DOHH2 (cell line): Measurements from ENCODE around the gene MVB12A.

Experiments
- H3F3A ChIP-seq: fragments of 200-600 bp; sonication (generic), shearing (Covaris generic); 2 replicates; pipeline ENCODE4 v1.6.0; 2016; ENCODE audit warnings: antibody characterized with exemption, mild to moderate bottlenecking; ENCODE audit not compliant: control insufficient read depth, insufficient read depth
- H3K27ac ChIP-seq: fragments of 200-600 bp; sonication (generic); 2 replicates; pipeline ENCODE4 v1.5.1; 2014; ENCODE audit warnings: low read depth, mild to moderate bottlenecking, low read length, moderate library complexity
- H3K27me3 ChIP-seq: fragments of 200-600 bp; sonication (generic); 2 replicates; pipeline ENCODE4 v1.6.1; 2014; ENCODE audit warnings: mild to moderate bottlenecking, low read length, mixed read lengths; ENCODE audit not compliant: control insufficient read depth
- H3K36me3 ChIP-seq: fragments of 200-600 bp; sonication (generic); 2 replicates; pipeline ENCODE4 v1.6.1; 2014; ENCODE audit warnings: mild to moderate bottlenecking, low read length, moderate library complexity, mixed read lengths; ENCODE audit not compliant: control insufficient read depth
- H3K4me1 ChIP-seq: fragments of 200-600 bp; sonication (generic); 2 replicates; pipeline ENCODE4 v1.6.1; 2014; ENCODE audit warnings: mild to moderate bottlenecking, low read length, mixed read lengths; ENCODE audit not compliant: control insufficient read depth
- H3K4me2 ChIP-seq: fragments of 200-600 bp; sonication (generic); 2 replicates; pipeline ENCODE4 v1.6.0; 2014; ENCODE audit warnings: mild to moderate bottlenecking, low read length, moderate library complexity
- H3K4me3 ChIP-seq: fragments of 200-600 bp; sonication (generic); 2 replicates; pipeline ENCODE4 v1.5.1; 2014; ENCODE audit warnings: mild to moderate bottlenecking, low read length, mixed read lengths
- H3K79me2 ChIP-seq: fragments of 200-600 bp; sonication (generic); 2 replicates; pipeline ENCODE4 v1.6.1; 2014; ENCODE audit warnings: mild to moderate bottlenecking, low read length, mixed read lengths; ENCODE audit not compliant: control insufficient read depth
- H3K9me2 ChIP-seq: fragments of 200-600 bp; sonication (generic); replicated peaks from 2 replicates; pipeline ENCODE4 v1.6.1; 2014; ENCODE audit warnings: mild to moderate bottlenecking, low read length, mixed read lengths; ENCODE audit not compliant: control insufficient read depth
- H3K9me3 ChIP-seq: fragments of 200-600 bp; sonication (generic); 2 replicates; pipeline ENCODE4 v1.6.1; 2014; ENCODE audit warnings: antibody characterized with exemption, low read length, mixed read lengths; ENCODE audit not compliant: control insufficient read depth, insufficient read depth
- H4K20me1 ChIP-seq: fragments of 200-600 bp; sonication (generic); 2 replicates; pipeline ENCODE4 v1.6.0; 2014; ENCODE audit warnings: low read depth, mild to moderate bottlenecking, antibody characterized with exemption, low read length, moderate library complexity; ENCODE audit not compliant: control insufficient read depth, insufficient read depth
- EZH2phosphoT487 ChIP-seq: fragments of 200-600 bp; sonication (generic); IDR thresholded peaks from 2 replicates; pipeline ENCODE4 v1.6.1; 2017; ENCODE audit warnings: borderline replicate concordance, mild to moderate bottlenecking, antibody characterized with exemption, low read length, moderate library complexity, mixed read lengths
- TF ChIP-seq, protein P1 (sequence below): fragments of 200-600 bp; sonication (generic); IDR thresholded peaks from one replicate; pipeline ENCODE4 v1.5.1; 2014; ENCODE audit warnings: antibody characterized with exemption, mild to moderate bottlenecking, low read depth, low read length; ENCODE audit not compliant: poor library complexity, severe bottlenecking

MVB12A gene

DNA sequence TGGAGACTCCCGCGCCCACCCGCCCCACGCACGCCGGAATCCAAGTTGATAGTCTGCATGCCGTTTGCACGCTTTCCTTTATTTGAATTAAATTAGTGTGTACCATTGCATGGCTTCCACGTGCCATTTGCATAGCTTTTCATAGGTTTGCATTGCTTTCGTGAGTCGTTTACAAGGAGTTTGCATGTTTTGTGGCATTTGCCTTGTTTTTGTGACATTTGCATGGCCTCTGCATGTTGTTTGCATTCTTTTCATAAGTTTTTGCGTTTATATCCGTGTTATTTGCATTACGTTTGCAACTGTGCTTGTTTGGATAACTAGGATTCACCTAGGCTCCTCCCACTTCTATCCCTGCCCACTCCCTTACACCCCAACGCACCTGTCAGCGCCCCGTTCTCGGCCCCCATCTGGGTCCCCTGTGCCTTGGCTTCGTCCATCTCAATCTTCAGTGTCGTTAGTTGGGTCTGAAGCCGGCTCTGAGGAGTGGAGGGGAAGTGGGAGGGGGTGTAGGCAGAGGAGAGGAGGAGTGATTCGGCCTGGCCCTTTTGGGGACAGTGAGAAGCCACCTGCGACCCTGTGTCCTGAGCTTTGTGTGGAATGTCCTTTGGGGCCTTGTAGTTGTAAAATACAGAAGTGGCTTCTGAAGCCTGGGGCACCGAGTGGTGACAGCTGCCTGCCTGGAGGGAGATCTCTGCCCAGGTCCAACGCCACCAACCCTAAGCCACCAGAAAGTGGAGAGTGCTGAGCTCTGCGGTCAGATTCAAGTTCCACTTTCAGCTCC lies 28.3 kb upstream of the MVB12A start:
- TF ChIP-seq EZH2phosphoT487: no peak
- TF ChIP-seq, protein P1, sequence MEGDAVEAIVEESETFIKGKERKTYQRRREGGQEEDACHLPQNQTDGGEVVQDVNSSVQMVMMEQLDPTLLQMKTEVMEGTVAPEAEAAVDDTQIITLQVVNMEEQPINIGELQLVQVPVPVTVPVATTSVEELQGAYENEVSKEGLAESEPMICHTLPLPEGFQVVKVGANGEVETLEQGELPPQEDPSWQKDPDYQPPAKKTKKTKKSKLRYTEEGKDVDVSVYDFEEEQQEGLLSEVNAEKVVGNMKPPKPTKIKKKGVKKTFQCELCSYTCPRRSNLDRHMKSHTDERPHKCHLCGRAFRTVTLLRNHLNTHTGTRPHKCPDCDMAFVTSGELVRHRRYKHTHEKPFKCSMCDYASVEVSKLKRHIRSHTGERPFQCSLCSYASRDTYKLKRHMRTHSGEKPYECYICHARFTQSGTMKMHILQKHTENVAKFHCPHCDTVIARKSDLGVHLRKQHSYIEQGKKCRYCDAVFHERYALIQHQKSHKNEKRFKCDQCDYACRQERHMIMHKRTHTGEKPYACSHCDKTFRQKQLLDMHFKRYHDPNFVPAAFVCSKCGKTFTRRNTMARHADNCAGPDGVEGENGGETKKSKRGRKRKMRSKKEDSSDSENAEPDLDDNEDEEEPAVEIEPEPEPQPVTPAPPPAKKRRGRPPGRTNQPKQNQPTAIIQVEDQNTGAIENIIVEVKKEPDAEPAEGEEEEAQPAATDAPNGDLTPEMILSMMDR: no peak
- Histone ChIP-seq H3K36me3 (peaks cover 3% of the 10 kb centered on the region), H3K4me3 (peak overlapping the region; percentile 53), H3K9me2 (no peaks in the 10 kb centered on the region), H3K79me2 (no peaks in the 10 kb centered on the region), H3K27ac (no peak overlapping the region), H4K20me1 (no peaks in the 10 kb centered on the region), H3K4me2 (peak overlapping the region; percentile 66), H3K9me3 (no peaks in the 10 kb centered on the region), H3K27me3 (0 out of 2 replicates have a peak, but pooled peaks cover 2% of the 10 kb centered on the region), H3K4me1 (peaks cover 32% of the 10 kb centered on the region), H3F3A (peaks cover 15% of the 10 kb centered on the region)

GRCh38 chr19:17393002-17393401 lies 26.8 kb upstream of the MVB12A start:
- H3K36me3 ChIP-seq: peaks cover 8% of the 10 kb centered on the region
- H3F3A ChIP-seq: peaks cover 19% of the 10 kb centered on the region
- no peaks in the 10 kb centered on the region for H4K20me1 ChIP-seq
- H3K27me3 ChIP-seq: 0 out of 2 replicates have a peak, but pooled peaks cover 2% of the 10 kb centered on the region
- H3K4me1 ChIP-seq: peaks cover 32% of the 10 kb centered on the region
- H3K4me3 ChIP-seq: no peak overlapping the region
- TF ChIP-seq, protein P1: no peak
- no peak for TF ChIP-seq EZH2phosphoT487
- no peaks in the 10 kb centered on the region for H3K79me2 ChIP-seq
- H3K9me2 ChIP-seq: no peaks in the 10 kb centered on the region
- no peak overlapping the region for H3K4me2 ChIP-seq
- H3K9me3 ChIP-seq: no peaks in the 10 kb centered on the region
- H3K27ac ChIP-seq: no peak overlapping the region

- Histone ChIP-seq H3K36me3 (peaks cover 11% of the 10 kb centered on the region), H3K9me3 (no peaks in the 10 kb centered on the region), H3K4me3 (no peak within 1 kb of the TSS), H3K4me2 (peak within 1 kb of the TSS; percentile 45), H3K79me2 (no peaks in the 10 kb centered on the region), H3K4me1 (peaks cover 32% of the 10 kb centered on the region), H3K27ac (peak within 1 kb of the TSS; percentile 64), H3F3A (peaks cover 22% of the 10 kb centered on the region), H3K27me3 (0 out of 2 replicates have a peak, but pooled peaks cover 2% of the 10 kb centered on the region), H3K9me2 (no peaks in the 10 kb centered on the region), H4K20me1 (no peaks in the 10 kb centered on the region)
- TF ChIP-seq, protein P1: no peak
- TF ChIP-seq EZH2phosphoT487: no peak
Measured at GRCh38 chr19:17393914-17394313, 25.9 kb upstream of the MVB12A start, which contains the start of gene CCDC194. CCDC194 (minus strand) TSS chr19:17394196; CDS start chr19:17394158, 38 bp downstream.
